ENCODE results near the gene PALLD.

The PALLD gene

GRCh38 chr4:168841000-168841671, 344.3 kb downstream of the PALLD start:
- Histone ChIP-seq H4K20me1 (ENCODE audit: insufficient read depth, low read length) (no peaks in the 10 kb centered on the region), H3K9me3 (replicated peaks; ENCODE audit: insufficient read depth, low read length) (no peaks in the 10 kb centered on the region), H3K36me3 (replicated peaks; ENCODE audit: insufficient read depth, low read length) (no peaks in the 10 kb centered on the region), H3K27me3 (replicated peaks; ENCODE audit: insufficient read depth, low read length) (no peaks in the 10 kb centered on the region), H3K27ac (ENCODE audit: low read length) (no peak overlapping the region), H3K4me2 (ENCODE audit: low read depth, low read length) (peak overlapping the region; percentile 12; the same call in 1 of the 2 replicates), H2AFZ (ENCODE audit: low read length) (no peak overlapping the region), H3K9me2 (replicated peaks; ENCODE audit: insufficient read depth, low read length) (no peaks in the 10 kb centered on the region), H3K9ac (ENCODE audit: low read length) (no peak overlapping the region), H3F3A (ENCODE audit: insufficient read depth, low read length) (no peaks in the 10 kb centered on the region), H3K79me2 (ENCODE audit: low read length) (peaks cover 12% of the 10 kb centered on the region; the same call in 1 of the 2 replicates), H3K4me1 (ENCODE audit: low read length) (peaks cover 20% of the 10 kb centered on the region; the same call in 1 of the 2 replicates), H3K4me3 (ENCODE audit: low read length) (no peak overlapping the region)
- no peak for DNase-seq
- TF ChIP-seq CTCF (IDR thresholded peaks at IDR 0.05; ENCODE audit: low read length): no peak
- TF ChIP-seq EZH2phosphoT487 (IDR thresholded peaks at IDR 0.05; ENCODE audit: low read length): no peak
- no peak for TF ChIP-seq EZH2 (optimal IDR thresholded peaks at IDR 0.05; ENCODE audit: low read depth, low read length)

DNA sequence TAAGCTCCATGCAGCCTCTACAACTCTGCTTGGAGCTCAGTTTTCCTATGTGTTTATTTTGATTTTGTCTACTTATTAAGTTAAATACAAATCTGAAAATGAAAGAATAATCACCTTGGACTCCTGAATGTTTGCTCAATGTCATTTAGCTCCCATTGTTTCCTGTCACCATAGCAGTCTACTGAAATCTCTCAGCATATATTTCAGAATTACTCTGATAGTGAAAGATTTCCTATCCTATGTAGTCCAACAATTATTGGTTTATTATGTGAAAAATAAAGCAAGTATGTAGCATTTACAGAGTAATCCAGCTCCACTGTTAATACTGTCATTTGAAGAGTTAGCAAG, 344.8 kb downstream of the PALLD start:
- H3F3A ChIP-seq (ENCODE audit: insufficient read depth, low read length): no peaks in the 10 kb centered on the region
- H3K4me3 ChIP-seq (ENCODE audit: low read length): no peak overlapping the region
- no peaks in the 10 kb centered on the region for H3K27me3 ChIP-seq (replicated peaks; ENCODE audit: insufficient read depth, low read length)
- H3K27ac ChIP-seq (ENCODE audit: low read length): no peak overlapping the region
- H3K9me3 ChIP-seq (replicated peaks; ENCODE audit: insufficient read depth, low read length): no peaks in the 10 kb centered on the region
- no peak overlapping the region for H3K9ac ChIP-seq (ENCODE audit: low read length)
- H3K4me2 ChIP-seq (ENCODE audit: low read depth, low read length): peak overlapping the region; percentile 12; the same call in 1 of the 2 replicates
- H3K36me3 ChIP-seq (replicated peaks; ENCODE audit: insufficient read depth, low read length): no peaks in the 10 kb centered on the region
- H4K20me1 ChIP-seq (ENCODE audit: insufficient read depth, low read length): no peaks in the 10 kb centered on the region
- TF ChIP-seq EZH2phosphoT487 (IDR thresholded peaks at IDR 0.05; ENCODE audit: low read length): no peak
- no peak for TF ChIP-seq EZH2 (optimal IDR thresholded peaks at IDR 0.05; ENCODE audit: low read depth, low read length)
- TF ChIP-seq CTCF (IDR thresholded peaks at IDR 0.05; ENCODE audit: low read length): no peak
- DNase-seq: no peak
- H3K4me1 ChIP-seq (ENCODE audit: low read length): peaks cover 20% of the 10 kb centered on the region; the same call in 1 of the 2 replicates
- no peak overlapping the region for H2AFZ ChIP-seq (ENCODE audit: low read length)
- H3K9me2 ChIP-seq (replicated peaks; ENCODE audit: insufficient read depth, low read length): no peaks in the 10 kb centered on the region
- H3K79me2 ChIP-seq (ENCODE audit: low read length): peaks cover 12% of the 10 kb centered on the region; the same call in 1 of the 2 replicates

- H3K36me3 ChIP-seq (replicated peaks; ENCODE audit: insufficient read depth, low read length): no peaks in the 10 kb centered on the region
- peaks cover 11% of the 10 kb centered on the region; the same call in 1 of the 2 replicates for H3K79me2 ChIP-seq (ENCODE audit: low read length)
- H3K4me1 ChIP-seq (ENCODE audit: low read length): peaks cover 20% of the 10 kb centered on the region; the same call in 1 of the 2 replicates
- H3K9me2 ChIP-seq (replicated peaks; ENCODE audit: insufficient read depth, low read length): no peaks in the 10 kb centered on the region
- no peak overlapping the region for H3K4me3 ChIP-seq (ENCODE audit: low read length)
- no peaks in the 10 kb centered on the region for H3K27me3 ChIP-seq (replicated peaks; ENCODE audit: insufficient read depth, low read length)
- H3K9me3 ChIP-seq (replicated peaks; ENCODE audit: insufficient read depth, low read length): no peaks in the 10 kb centered on the region
- no peak overlapping the region for H3K4me2 ChIP-seq (ENCODE audit: low read depth, low read length)
- H3F3A ChIP-seq (ENCODE audit: insufficient read depth, low read length): no peaks in the 10 kb centered on the region
- DNase-seq: no peak
- H3K27ac ChIP-seq (ENCODE audit: low read length): no peak overlapping the region
- H3K9ac ChIP-seq (ENCODE audit: low read length): no peak overlapping the region
- no peaks in the 10 kb centered on the region for H4K20me1 ChIP-seq (ENCODE audit: insufficient read depth, low read length)
- TF ChIP-seq EZH2 (optimal IDR thresholded peaks at IDR 0.05; ENCODE audit: low read depth, low read length) (no peak), CTCF (IDR thresholded peaks at IDR 0.05; ENCODE audit: low read length) (no peak), EZH2phosphoT487 (IDR thresholded peaks at IDR 0.05; ENCODE audit: low read length) (no peak)
- H2AFZ ChIP-seq (ENCODE audit: low read length): no peak overlapping the region
Observed at GRCh38 chr4:168842186-168842585, 345.3 kb downstream of the PALLD start.
